ENCODE measurements around the gene CENPP.

GRCh38 chr9:92617951-92618510, 292.3 kb downstream of the CENPP start:
- no peak for TF ChIP-seq CTCF (IDR thresholded peaks at IDR 0.05; ENCODE audit: low read length)
- TF ChIP-seq EZH2 (optimal IDR thresholded peaks at IDR 0.05; ENCODE audit: low read depth, low read length), result no peak
- no peak for TF ChIP-seq EZH2phosphoT487 (IDR thresholded peaks at IDR 0.05; ENCODE audit: low read length)

All from MM.1S (cell line).